NB4 (cell line): ENCODE results near the gene SLC12A1.

Experiments
- DNase-seq: peaks from one replicate; pipeline ENCODE4 v3.0.0; 2010; ENCODE audit warnings: low read depth
- H3K4me3 ChIP-seq: one replicate; pipeline ENCODE4 v1.5.1; 2011; ENCODE audit warnings: mild to moderate bottlenecking, low read depth, low read length, moderate library complexity
- CTCF ChIP-seq: IDR thresholded peaks from one replicate; pipeline ENCODE4 v1.5.1; 2012; ENCODE audit warnings: low read depth, low read length
- MAX ChIP-seq: IDR thresholded peaks from 2 replicates; pipeline ENCODE4 v1.6.1; 2011; ENCODE audit warnings: low read depth, low read length
- MYC ChIP-seq: IDR thresholded peaks from 2 replicates; pipeline ENCODE4 v1.6.1; 2011; ENCODE audit warnings: low read depth, low read length
- POLR2A ChIP-seq: IDR thresholded peaks from 2 replicates; pipeline ENCODE4 v1.6.1; 2011; ENCODE audit warnings: mild to moderate bottlenecking; ENCODE audit not compliant: insufficient read length; ENCODE audit errors: extremely low read depth

SLC12A1 gene

GRCh38 chr15:48345516-48345915 lies 139.4 kb downstream of the SLC12A1 start:
- no peak for TF ChIP-seq MAX
- TF ChIP-seq CTCF, result no peak
- TF ChIP-seq MYC, result no peak
- no peak for TF ChIP-seq POLR2A
- DNase-seq, result no peak
- H3K4me3 ChIP-seq, result no peak overlapping the region

- TF ChIP-seq CTCF, result peak; percentile 78
- no peak for TF ChIP-seq POLR2A
- no peak for TF ChIP-seq MYC
- peak; percentile 73 for DNase-seq
These were observed 146.5 kb downstream of the SLC12A1 start for GRCh38 chr15:48352474-48353072.

More at GRCh38 chr15:48352474-48353072, 146.5 kb downstream of the SLC12A1 start:
- no peak overlapping the region for H3K4me3 ChIP-seq
